ENCODE measurements around the gene WFDC8.
A peak's percentile ranks its signal among the peaks of the same experiment; 100 is the strongest.
"Not testable (repeated sequence)": the region's sequence is repeated elsewhere in the genome, so short reads cannot be mapped to it uniquely, and the experiment has no call there.

WFDC8 gene

GRCh38 chr20:45579184-45579583, at the start of gene WFDC8:
Gene WFDC8, minus strand, starts transcription at chr20:45579284. Its CDS starts 37 bp downstream, at chr20:45579247.
- no peak within 1 kb of the TSS for H3K4me3 ChIP-seq (ENCODE audit: low read depth, low read length)
- no peak for DNase-seq (ENCODE audit: low read depth)

GRCh38 chr20:45626540-45626939, 47.5 kb upstream of the WFDC8 start:
- H3K4me3 ChIP-seq (ENCODE audit: low read depth, low read length) = no peak overlapping the region
- DNase-seq (ENCODE audit: low read depth) = no peak

- DNase-seq (ENCODE audit: low read depth) = no peak
- no peak overlapping the region for H3K4me3 ChIP-seq (ENCODE audit: low read depth, low read length)
These were observed 42.5 kb upstream of the WFDC8 start for GRCh38 chr20:45621593-45621992.

- DNase-seq (ENCODE audit: low read depth) = no peak
- no peak overlapping the region for H3K4me3 ChIP-seq (ENCODE audit: low read depth, low read length)
These were observed 38.5 kb upstream of the WFDC8 start for GRCh38 chr20:45617591-45617990.

GRCh38 chr20:45612314-45612713, 33.2 kb upstream of the WFDC8 start:
- no peak for DNase-seq (ENCODE audit: low read depth)
- no peak overlapping the region for H3K4me3 ChIP-seq (ENCODE audit: low read depth, low read length)

GRCh38 chr20:45611054-45611453, 32.0 kb upstream of the WFDC8 start:
- H3K4me3 ChIP-seq (ENCODE audit: low read depth, low read length) = no peak overlapping the region
- DNase-seq (ENCODE audit: low read depth) = peak; percentile 82

GRCh38 chr20:45607810-45608209, 28.7 kb upstream of the WFDC8 start:
- no peak overlapping the region for H3K4me3 ChIP-seq (ENCODE audit: low read depth, low read length)
- no peak for DNase-seq (ENCODE audit: low read depth)

GRCh38 chr20:45595235-45595634, 16.2 kb upstream of the WFDC8 start:
- no peak for DNase-seq (ENCODE audit: low read depth)
- no peak overlapping the region for H3K4me3 ChIP-seq (ENCODE audit: low read depth, low read length)

- no peak overlapping the region for H3K4me3 ChIP-seq (ENCODE audit: low read depth, low read length)
- DNase-seq (ENCODE audit: low read depth) = no peak
These were observed 14.4 kb upstream of the WFDC8 start for GRCh38 chr20:45593498-45593897.

- DNase-seq (ENCODE audit: low read depth) = peak; percentile 4
- no peak overlapping the region for H3K4me3 ChIP-seq (ENCODE audit: low read depth, low read length)
These were observed 13.6 kb upstream of the WFDC8 start for GRCh38 chr20:45592574-45593189.

- no peak for DNase-seq (ENCODE audit: low read depth)
These were observed 10.6 kb upstream of the WFDC8 start for GRCh38 chr20:45589725-45590124.

GRCh38 chr20:45588800-45589199, 9.7 kb upstream of the WFDC8 start:
- DNase-seq (ENCODE audit: low read depth) = no peak
- H3K4me3 ChIP-seq (ENCODE audit: low read depth, low read length) = no peak overlapping the region

More at GRCh38 chr20:45589725-45590124, 10.6 kb upstream of the WFDC8 start:
- no peak overlapping the region for H3K4me3 ChIP-seq (ENCODE audit: low read depth, low read length)

GRCh38 chr20:45585986-45586385, 6.9 kb upstream of the WFDC8 start:
- not testable (repeated sequence) for H3K4me3 ChIP-seq (ENCODE audit: low read depth, low read length); DNase-seq (ENCODE audit: low read depth)

- not testable (repeated sequence) for DNase-seq (ENCODE audit: low read depth); H3K4me3 ChIP-seq (ENCODE audit: low read depth, low read length)
These were observed 5.2 kb upstream of the WFDC8 start for GRCh38 chr20:45584294-45584693.

- DNase-seq (ENCODE audit: low read depth) = no peak
- no peak overlapping the region for H3K4me3 ChIP-seq (ENCODE audit: low read depth, low read length)
These were observed 4.4 kb upstream of the WFDC8 start for GRCh38 chr20:45583502-45583901.

GRCh38 chr20:45581702-45582101, 2.6 kb upstream of the WFDC8 start:
- no peak for DNase-seq (ENCODE audit: low read depth)
- H3K4me3 ChIP-seq (ENCODE audit: low read depth, low read length) = no peak overlapping the region

GRCh38 chr20:45578231-45578630, 853 bp downstream of the WFDC8 start:
- no peak for DNase-seq (ENCODE audit: low read depth)
- no peak overlapping the region for H3K4me3 ChIP-seq (ENCODE audit: low read depth, low read length)

- H3K4me3 ChIP-seq (ENCODE audit: low read depth, low read length) = no peak overlapping the region
- DNase-seq (ENCODE audit: low read depth) = no peak
These were observed 2.1 kb downstream of the WFDC8 start for GRCh38 chr20:45576995-45577394.

- no peak overlapping the region for H3K4me3 ChIP-seq (ENCODE audit: low read depth, low read length)
- no peak for DNase-seq (ENCODE audit: low read depth)
These were observed 3.2 kb downstream of the WFDC8 start for GRCh38 chr20:45575931-45576330.

GRCh38 chr20:45569650-45570049, 9.4 kb downstream of the WFDC8 start:
- H3K4me3 ChIP-seq (ENCODE audit: low read depth, low read length); DNase-seq (ENCODE audit: low read depth): not testable (repeated sequence)

GRCh38 chr20:45564760-45565276, 14.3 kb downstream of the WFDC8 start:
- no peak overlapping the region for H3K4me3 ChIP-seq (ENCODE audit: low read depth, low read length)
- DNase-seq (ENCODE audit: low read depth) = no peak
